Erythroblast (primary cell): ENCODE results near the gene TICRR.

Experiments
- GATA1 ChIP-seq: IDR thresholded peaks from 2 replicates; pipeline ENCODE4 v1.6.1; 2011; ENCODE audit warnings: low read depth, mild to moderate bottlenecking, control low read depth, low read length, moderate library complexity
- POLR2A ChIP-seq: IDR thresholded peaks from 2 replicates; pipeline ENCODE4 v1.6.1; 2011; ENCODE audit warnings: mild to moderate bottlenecking, low read length

DNA sequence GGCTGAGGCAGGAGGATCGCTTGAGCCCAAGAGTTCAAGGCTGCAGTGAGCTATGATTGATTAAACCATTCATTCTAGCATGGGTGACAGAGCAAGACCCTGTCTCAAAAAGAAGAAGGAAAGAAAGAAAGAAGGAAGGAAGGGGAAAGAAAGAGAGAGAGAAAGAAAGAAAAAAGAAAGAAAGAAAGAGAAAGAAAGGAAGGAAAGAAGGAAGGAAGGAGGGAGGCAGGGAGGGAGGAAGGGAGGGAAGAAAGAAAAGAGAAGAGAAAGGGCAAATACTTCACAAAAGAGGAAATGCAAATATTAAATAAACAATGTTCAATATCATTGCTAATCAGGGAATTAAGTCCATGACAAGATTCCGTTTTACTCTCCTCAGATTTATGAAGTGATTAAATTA, 84.0 kb downstream of the TICRR start:
- TF ChIP-seq POLR2A = no peak
- TF ChIP-seq GATA1 = no peak
